Measurements from ENCODE around the gene SPTB.

SPTB gene

DNA sequence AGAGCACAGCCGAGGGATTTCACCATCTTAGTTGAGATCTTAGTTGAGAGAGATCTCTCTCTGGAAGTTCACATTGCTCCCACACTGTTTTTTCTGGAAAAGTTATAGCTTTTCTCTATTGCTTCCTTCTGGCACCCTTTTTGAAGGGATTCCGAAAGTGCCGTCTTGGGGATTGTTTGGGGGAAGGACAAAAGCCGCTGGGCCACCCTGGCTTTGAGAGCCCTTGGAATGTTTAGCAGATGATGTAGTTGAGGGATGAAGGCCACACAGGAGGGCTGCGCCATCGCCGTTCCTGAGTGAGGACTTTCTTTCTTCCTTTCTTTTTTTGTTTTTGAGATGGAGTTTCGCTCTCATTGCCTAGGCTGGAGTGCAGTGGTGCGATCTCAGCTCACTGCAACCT lies 157.8 kb downstream of the SPTB start:
- no peak for TF ChIP-seq ZNF274 (IDR thresholded peaks at IDR 0.05; ENCODE audit: low read depth, low read length)
- H3K4me3 ChIP-seq (ENCODE audit: low read length), result no peak overlapping the region

DNA sequence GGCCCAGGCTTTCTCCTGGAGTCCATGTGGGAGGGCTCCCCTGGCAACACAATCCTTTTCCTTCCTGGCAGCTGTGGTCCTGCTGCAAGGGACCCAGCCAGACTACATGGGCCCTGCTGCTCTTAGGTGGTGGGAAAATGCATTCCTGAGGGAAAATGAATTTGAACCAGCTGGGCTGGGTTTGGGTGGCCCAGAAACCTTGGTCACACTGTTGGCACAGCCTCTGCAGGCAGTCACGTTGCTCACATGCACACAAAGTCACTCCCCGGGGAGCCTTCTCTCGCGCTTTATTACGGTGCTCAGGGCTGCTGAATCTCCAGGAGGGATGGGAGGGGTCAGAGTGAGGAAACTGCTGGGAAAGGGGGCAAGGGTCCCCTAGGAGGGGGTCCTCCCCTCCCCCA lies 158.3 kb downstream of the SPTB start:
- TF ChIP-seq ZNF274 (IDR thresholded peaks at IDR 0.05; ENCODE audit: low read depth, low read length), result no peak
- no peak overlapping the region for H3K4me3 ChIP-seq (ENCODE audit: low read length)

DNA sequence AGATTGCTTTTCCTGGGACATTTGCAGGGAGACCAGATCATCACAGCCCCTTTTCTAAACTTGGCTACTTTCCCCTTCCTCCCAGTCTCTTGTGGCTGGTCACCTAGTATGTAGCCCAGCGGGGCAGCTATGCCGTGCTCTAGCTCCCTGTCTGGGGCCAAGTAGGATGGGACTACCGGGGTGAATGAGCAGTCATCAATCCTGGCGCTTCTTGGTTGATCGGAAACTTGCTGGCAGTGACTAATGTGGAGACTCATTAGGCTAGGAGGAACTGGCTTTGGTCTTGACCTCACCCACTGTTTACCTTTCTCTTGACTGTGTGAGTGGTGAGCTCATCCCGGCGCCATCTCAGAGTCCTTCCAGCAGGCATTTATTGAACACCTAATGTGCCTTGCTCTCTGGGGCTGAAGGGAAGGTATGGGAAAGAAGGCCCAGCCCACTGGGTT lies 159.6 kb downstream of the SPTB start:
- no peak overlapping the region for H3K4me3 ChIP-seq (ENCODE audit: low read length)
- no peak for TF ChIP-seq ZNF274 (IDR thresholded peaks at IDR 0.05; ENCODE audit: low read depth, low read length)

DNA sequence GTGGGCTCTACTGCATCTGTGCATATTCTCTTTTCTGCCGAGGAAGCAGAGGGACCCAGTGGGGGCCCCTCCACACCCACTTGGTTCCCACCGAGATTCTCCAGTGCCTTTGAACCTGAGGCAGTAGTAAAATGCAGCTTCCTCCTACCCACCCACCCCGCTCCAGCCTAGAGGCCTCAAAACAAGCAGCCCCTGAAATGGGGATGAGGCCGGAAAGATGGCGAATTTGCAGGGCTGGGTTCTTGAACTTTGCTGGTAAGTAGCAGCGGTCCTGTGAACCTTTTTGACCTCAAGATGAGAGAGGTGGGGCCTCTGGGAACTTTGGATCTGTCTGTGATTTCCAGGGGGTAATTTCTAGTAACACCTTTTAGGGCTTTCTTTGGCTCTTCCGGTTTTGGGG lies 160.1 kb downstream of the SPTB start:
- no peak for TF ChIP-seq ZNF274 (IDR thresholded peaks at IDR 0.05; ENCODE audit: low read depth, low read length)
- H3K4me3 ChIP-seq (ENCODE audit: low read length), result no peak overlapping the region

DNA sequence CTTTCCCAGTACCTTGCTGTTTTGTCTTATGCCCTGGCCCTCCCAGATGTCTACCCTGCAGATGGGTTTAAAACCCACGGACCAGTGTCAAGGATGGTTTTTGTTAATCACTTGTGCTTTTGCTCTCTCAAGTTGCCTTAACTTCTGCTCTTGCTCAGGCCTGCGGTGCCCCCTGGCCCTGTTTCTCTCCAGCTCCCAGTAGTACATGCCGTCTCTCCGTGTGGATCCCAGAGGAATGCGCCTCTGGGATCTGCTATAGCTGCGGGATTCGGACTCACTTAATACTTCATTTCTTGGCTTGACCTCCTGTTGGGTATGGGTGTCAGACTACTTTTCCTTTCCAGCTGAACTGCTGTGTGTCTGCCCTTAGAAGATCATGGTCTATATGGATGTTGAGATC lies 160.9 kb downstream of the SPTB start:
- no peak overlapping the region for H3K4me3 ChIP-seq (ENCODE audit: low read length)
- no peak for TF ChIP-seq ZNF274 (IDR thresholded peaks at IDR 0.05; ENCODE audit: low read depth, low read length)

DNA sequence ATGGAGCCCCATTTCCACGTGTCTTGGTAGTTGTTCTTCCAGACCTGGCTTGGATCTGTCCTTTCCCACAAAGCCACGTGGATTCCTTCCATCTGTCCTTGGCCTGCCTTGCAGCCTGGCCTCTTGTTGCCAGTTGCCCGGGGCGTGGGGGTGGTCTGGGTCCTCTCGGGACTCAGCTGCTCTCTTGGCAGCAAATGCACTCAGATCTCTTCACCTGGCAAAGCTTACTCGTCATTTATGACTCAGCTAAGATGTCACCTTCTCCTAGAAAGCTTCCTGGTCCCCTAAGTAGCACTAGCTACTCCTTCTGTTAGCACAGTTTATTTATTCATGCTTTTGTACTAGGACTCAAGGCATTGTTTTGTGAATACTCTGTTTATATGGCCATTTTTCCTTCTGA lies 161.8 kb downstream of the SPTB start:
- no peak overlapping the region for H3K4me3 ChIP-seq (ENCODE audit: low read length)
- no peak for TF ChIP-seq ZNF274 (IDR thresholded peaks at IDR 0.05; ENCODE audit: low read depth, low read length)

DNA sequence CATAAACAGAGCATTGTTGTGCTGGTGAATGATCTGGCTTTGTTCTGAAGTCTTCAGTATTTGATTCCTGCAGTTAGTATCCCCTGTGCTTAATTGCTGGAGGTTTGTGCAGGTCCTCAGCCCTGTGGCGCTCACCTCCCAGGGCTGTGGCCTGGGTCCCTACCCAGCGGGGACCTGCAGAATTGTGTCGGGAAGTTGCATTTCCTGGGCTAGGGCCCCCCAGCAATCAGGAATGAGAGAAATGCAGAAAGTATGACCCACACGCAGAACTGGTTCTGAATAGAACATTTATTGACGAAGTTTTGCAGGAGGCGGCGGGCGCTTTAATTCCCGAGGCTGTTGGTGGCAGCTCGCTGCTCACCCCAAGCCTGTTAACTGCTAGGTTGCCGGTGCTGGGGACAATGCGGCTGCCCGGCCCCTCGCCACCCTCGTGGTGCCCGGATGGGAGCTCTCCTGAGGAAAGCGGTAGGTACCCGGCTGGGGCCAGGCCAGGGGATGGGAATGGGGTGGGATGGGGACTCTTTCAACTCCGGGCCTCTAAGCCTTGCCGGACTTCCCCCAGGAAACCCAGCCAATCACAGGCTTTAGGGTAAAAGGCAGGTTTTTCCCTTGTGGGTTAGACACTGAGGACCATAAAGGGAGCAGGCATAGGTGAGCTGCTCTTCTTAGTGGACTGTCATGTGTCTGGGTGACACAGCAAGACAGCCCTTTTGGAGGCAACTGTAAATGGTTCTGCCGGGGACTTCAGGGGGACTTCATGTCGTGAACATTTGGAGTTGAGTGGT lies 163.9 kb downstream of the SPTB start:
- no peak for TF ChIP-seq ZNF274 (IDR thresholded peaks at IDR 0.05; ENCODE audit: low read depth, low read length)
- no peak overlapping the region for H3K4me3 ChIP-seq (ENCODE audit: low read length)

DNA sequence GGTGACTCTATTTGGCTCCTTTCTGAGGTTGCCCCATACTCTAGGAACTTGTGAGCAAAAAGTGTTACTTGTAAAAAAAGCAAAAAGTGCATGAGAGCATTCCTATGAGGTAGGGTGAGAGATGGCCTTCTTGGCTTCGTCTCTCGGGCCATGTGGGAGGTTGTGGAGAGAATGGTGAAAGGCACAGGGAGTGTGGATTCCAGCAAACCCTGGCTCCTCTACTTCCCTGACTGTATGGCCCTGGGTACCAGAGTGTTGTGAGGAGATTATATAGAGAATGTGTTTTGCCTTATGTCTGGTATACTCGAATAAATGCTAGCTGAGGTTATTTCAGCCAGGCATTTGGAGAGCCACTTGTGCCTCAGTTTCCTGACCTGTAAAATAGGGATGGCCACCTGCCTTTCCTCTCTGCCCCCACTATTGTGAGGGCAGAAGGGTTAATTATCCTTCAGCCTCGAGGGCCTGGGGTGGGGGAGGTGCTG lies 164.5 kb downstream of the SPTB start:
- TF ChIP-seq ZNF274 (IDR thresholded peaks at IDR 0.05; ENCODE audit: low read depth, low read length), result no peak
- H3K4me3 ChIP-seq (ENCODE audit: low read length), result no peak overlapping the region

DNA sequence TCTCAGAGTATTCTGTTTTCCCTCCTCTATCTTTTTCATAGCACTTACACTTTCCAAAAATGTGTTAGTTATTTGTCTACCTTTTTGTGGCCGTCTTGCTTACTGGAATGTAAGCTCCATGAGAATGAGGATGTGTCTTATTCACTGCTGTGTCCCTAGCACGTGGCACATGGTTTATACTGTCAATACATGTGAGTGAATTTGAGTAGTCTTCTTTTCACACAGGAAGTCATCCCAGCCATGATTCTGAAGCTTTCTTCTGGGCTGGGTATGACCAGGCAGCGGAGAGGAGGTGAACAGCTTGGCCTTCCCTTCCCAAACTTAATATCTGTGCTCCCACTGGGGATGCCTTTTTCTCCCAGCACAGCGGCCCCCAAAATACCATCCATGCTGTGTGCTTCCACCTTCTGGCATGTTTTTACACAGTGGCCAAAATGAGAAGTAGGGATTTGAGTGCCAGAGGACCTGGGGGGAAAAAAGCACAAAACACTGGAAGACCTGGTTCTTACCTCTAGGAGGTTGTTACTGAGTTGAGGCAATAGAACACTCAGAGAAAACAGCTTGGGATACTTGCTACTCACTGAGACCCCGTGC lies 165.2 kb downstream of the SPTB start:
- TF ChIP-seq ZNF274 (IDR thresholded peaks at IDR 0.05; ENCODE audit: low read depth, low read length), result no peak

DNA sequence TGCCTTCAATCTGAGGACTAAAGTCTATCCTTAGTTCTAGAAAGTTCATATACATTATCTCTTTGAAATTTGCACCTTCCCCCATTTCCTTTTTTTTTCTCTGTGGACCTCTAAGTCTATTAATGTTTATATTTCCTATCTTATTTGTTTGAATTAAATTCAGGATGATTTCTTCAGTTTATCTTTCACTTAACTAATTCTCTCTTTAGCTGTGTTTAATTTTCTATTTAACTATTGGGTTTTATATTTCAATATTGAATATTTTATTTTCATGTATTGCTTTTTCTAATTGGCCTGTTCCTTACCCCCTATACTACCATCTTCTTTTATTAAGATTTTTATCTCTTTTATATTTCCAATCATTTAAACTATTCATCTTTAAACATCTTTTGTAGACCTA lies 166.0 kb downstream of the SPTB start:
- no peak for TF ChIP-seq ZNF274 (IDR thresholded peaks at IDR 0.05; ENCODE audit: low read depth, low read length)
- H3K4me3 ChIP-seq (ENCODE audit: low read length), result no peak overlapping the region

More for the DNA sequence above, 165.2 kb downstream of the SPTB start:
- no peak overlapping the region for H3K4me3 ChIP-seq (ENCODE audit: low read length)

DNA sequence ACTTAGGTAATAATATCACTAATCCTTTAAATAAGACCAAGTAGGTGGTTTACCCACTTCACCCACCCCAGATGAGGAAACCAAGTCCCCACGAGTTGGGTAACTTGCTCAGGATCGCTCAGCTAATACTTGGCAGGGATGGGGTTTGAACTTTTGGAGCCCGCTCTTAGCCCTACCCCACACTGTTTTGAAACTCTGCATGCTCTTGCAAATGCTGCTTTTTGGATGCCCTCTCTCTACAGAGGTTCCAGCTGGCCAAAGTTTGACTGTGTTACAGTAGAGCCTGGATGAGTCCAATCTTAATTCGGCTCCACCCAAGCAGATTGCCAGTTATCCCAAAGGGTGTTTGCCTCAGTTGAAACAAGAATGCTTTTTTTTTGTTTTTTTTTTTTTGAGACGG lies 168.7 kb downstream of the SPTB start:
- no peak overlapping the region for H3K4me3 ChIP-seq (ENCODE audit: low read length)
- no peak for TF ChIP-seq ZNF274 (IDR thresholded peaks at IDR 0.05; ENCODE audit: low read depth, low read length)

DNA sequence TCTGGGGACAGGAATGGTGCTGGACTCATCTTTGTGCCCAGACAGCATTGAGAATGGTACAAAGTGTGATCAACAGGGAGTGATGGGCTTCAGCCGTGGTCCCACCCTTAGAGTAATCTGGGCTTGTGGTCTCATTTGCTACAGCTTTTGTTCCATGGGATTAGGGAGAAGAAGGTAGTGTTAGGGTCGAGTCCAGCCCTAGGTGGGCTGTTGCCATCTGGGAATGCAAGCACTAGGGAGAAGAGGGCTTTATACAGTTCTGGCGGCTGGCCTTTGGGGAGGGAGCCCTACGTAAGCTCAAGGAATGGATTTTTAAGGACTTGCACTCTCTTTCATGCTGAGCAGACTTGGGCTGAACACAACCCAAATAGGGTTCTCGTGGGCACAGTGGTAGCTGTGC lies 170.6 kb downstream of the SPTB start:
- no peak overlapping the region for H3K4me3 ChIP-seq (ENCODE audit: low read length)
- no peak for TF ChIP-seq ZNF274 (IDR thresholded peaks at IDR 0.05; ENCODE audit: low read depth, low read length)

DNA sequence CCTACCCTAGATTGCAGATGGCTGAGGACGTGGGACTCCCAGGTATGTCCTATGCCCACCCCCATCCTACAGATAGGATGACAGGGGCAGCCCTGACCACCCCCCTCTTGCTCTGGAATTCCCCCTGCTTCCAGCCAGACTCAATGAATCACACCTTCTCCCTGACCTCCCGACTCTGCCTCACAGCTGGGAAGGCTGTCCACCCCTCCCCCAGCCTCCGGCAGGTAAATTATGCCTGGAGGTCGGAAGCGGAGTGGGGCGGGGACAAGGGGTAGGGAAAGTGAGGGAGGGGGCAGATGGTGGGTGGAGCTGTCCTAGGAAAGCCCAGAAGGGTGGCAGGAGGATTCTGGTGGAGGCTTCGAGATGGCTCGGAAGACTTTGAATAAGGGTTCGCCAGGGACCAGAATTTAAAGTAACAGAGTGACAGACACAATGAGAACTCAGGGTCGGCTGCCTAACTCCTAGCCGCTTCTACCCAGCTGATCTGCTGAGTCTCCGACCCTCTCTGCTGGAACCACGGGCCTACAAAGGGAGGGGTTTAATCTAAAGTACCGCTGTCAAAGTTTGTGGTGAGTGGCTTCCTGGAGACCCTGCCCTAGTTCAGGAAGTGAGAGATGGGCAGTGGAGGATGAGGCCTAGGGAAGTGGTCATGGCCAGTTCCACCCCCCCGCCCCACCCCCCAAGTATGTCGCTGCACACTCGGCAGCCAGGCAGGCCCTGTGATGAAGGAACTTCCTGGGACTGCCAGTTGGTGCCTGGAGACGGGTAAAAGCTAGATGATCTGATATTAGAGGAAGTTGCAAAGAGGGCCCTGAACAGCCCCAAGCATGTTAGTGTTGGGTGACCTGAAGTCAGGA lies 171.3 kb downstream of the SPTB start:
- TF ChIP-seq ZNF274 (IDR thresholded peaks at IDR 0.05; ENCODE audit: low read depth, low read length), result no peak
- H3K4me3 ChIP-seq (ENCODE audit: low read length), result no peak overlapping the region

DNA sequence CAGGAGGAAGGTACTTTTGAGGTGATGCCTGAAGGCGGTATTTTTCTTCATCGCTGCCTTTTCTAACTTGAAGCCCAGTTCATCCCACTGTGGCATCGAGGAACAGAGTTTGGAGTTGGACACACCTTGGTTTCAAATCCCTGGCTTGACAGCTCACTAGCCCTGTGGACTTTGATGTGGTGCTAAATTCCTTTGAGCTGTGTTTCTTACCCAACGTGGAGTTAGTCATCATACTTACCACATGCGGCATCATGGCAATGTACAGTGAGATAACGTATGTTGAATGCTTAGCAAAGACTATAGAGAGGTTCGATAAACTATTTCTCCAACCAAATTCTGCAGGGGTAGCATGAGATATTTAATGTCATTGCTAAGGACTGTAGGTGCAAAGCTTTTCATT lies 172.0 kb downstream of the SPTB start:
- TF ChIP-seq ZNF274 (IDR thresholded peaks at IDR 0.05; ENCODE audit: low read depth, low read length), result no peak
- no peak overlapping the region for H3K4me3 ChIP-seq (ENCODE audit: low read length)
